ENCODE data around the gene RBMS3.

The RBMS3 gene

DNA sequence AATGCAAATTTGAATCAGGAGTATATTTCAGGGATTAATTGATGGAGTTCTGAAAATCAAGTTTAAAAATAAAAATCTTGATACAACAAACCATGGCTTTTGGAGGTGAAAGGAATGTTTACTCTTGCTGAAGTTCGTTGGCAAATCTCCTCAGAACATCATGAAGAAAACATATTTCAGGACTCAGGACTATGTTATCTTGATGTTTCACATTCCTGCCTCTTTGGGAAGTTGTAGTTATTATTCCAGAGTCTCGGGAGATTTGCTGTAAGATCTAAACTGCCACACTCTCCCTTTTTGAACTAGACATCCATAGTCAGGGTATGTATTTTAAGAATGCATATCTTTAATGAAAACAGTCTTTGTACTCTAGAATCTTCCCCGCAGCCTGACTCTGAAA is 271.2 kb downstream of the RBMS3 start:
- Histone ChIP-seq H3K9ac (ENCODE audit: low read depth, low read length) (no peak overlapping the region), H3K4me3 (ENCODE audit: low read length) (no peak overlapping the region), H3K9me3 (ENCODE audit: insufficient read depth, low read depth, low read length) (no peaks in the 10 kb centered on the region), H3K27ac (ENCODE audit: low read length) (no peak overlapping the region), H3K36me3 (ENCODE audit: insufficient read depth, low read depth, low read length) (no peaks in the 10 kb centered on the region), H3K27me3 (ENCODE audit: insufficient read depth, low read length) (no peaks in the 10 kb centered on the region), H3K4me1 (ENCODE audit: insufficient read depth, low read length) (peaks cover 3% of the 10 kb centered on the region; the same call in 1 of the 2 replicates)

GRCh38 chr3:29554566-29554965 is 273.7 kb downstream of the RBMS3 start:
- H3K36me3 ChIP-seq (ENCODE audit: insufficient read depth, low read depth, low read length): no peaks in the 10 kb centered on the region
- H3K4me3 ChIP-seq (ENCODE audit: low read length): no peak overlapping the region
- peaks cover 8% of the 10 kb centered on the region for H3K4me1 ChIP-seq (ENCODE audit: insufficient read depth, low read length)

DNA sequence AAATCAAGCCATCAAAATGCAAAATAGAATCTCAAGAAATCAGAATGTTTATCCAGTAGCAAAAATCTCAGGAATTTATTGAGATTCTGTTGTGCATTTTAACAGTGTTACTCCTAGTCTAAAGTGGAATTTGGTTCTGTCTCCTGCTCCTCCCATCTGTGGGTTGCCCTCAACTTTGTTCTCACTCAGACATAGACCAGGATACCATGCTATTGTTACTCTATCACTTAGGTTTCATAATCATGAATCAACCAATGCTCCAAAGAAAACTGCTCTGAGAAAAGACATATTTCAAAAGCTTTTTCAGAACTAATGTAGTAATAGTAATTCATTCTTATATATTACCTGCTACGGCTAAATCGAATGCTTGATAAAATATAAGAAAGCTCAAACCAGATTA is 274.7 kb downstream of the RBMS3 start:
- Histone ChIP-seq H3K27ac (ENCODE audit: low read length) (no peak overlapping the region), H3K4me1 (ENCODE audit: insufficient read depth, low read length) (peaks cover 8% of the 10 kb centered on the region)

More at GRCh38 chr3:29554566-29554965, 273.7 kb downstream of the RBMS3 start:
- Histone ChIP-seq H3K9ac (ENCODE audit: low read depth, low read length) (no peak overlapping the region), H3K27me3 (ENCODE audit: insufficient read depth, low read length) (no peaks in the 10 kb centered on the region), H3K9me3 (ENCODE audit: insufficient read depth, low read depth, low read length) (no peaks in the 10 kb centered on the region), H3K27ac (ENCODE audit: low read length) (no peak overlapping the region)

DNA sequence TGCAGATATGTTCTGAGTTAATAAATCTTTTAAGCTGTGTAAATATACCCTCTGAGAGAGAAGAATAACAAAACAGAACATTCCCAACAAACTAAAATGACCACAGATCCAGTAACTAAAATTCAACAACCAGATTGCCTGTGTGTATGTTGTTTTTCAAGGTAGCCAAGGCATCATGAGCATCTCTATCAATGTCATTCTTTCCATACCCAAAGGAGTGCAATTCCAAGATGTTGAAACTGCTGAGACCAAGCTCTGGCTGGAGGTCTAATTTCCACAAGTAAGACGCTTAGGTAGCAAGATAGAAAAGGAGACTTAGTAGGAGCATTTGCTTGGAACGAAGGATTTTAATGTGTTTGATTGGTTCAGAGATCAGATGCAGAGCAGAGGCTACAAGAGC is 276.3 kb downstream of the RBMS3 start:
- Histone ChIP-seq H3K9me3 (ENCODE audit: insufficient read depth, low read depth, low read length) (no peaks in the 10 kb centered on the region), H3K27me3 (ENCODE audit: insufficient read depth, low read length) (no peaks in the 10 kb centered on the region), H3K36me3 (ENCODE audit: insufficient read depth, low read depth, low read length) (no peaks in the 10 kb centered on the region), H3K4me1 (ENCODE audit: insufficient read depth, low read length) (peaks cover 8% of the 10 kb centered on the region), H3K27ac (ENCODE audit: low read length) (no peak overlapping the region), H3K4me3 (ENCODE audit: low read length) (no peak overlapping the region), H3K9ac (ENCODE audit: low read depth, low read length) (no peak overlapping the region; the same call in 1 of the 2 replicates)

More for the DNA sequence above, 274.7 kb downstream of the RBMS3 start:
- Histone ChIP-seq H3K4me3 (ENCODE audit: low read length) (no peak overlapping the region), H3K27me3 (ENCODE audit: insufficient read depth, low read length) (no peaks in the 10 kb centered on the region), H3K9ac (ENCODE audit: low read depth, low read length) (no peak overlapping the region), H3K9me3 (ENCODE audit: insufficient read depth, low read depth, low read length) (no peaks in the 10 kb centered on the region), H3K36me3 (ENCODE audit: insufficient read depth, low read depth, low read length) (no peaks in the 10 kb centered on the region)

DNA sequence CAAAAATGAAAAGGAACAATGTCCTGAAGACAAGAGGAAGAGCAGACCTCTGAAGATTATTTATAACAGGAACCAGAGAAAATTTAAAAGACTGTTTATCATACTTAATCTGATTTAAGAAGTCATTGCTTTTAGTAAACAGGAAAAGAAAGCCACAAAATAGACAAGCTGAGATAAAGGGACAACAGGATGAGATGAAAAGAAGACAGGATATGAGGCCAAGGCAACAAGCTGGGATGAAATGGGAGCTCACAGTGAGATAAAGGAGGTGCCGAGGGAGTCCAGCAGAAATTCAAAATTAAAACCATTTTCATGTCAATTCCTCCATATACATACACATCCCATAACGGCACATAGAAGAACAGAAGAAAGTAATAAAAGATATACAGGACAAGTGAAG is 277.0 kb downstream of the RBMS3 start:
- no peak overlapping the region; the same call in 1 of the 2 replicates for H3K9ac ChIP-seq (ENCODE audit: low read depth, low read length)
- H3K4me3 ChIP-seq (ENCODE audit: low read length): no peak overlapping the region
- no peaks in the 10 kb centered on the region for H3K36me3 ChIP-seq (ENCODE audit: insufficient read depth, low read depth, low read length)
- H3K27ac ChIP-seq (ENCODE audit: low read length): no peak overlapping the region
- H3K9me3 ChIP-seq (ENCODE audit: insufficient read depth, low read depth, low read length): no peaks in the 10 kb centered on the region
- H3K4me1 ChIP-seq (ENCODE audit: insufficient read depth, low read length): peaks cover 8% of the 10 kb centered on the region
- no peaks in the 10 kb centered on the region for H3K27me3 ChIP-seq (ENCODE audit: insufficient read depth, low read length)

- Histone ChIP-seq H3K36me3 (ENCODE audit: insufficient read depth, low read depth, low read length) (no peaks in the 10 kb centered on the region), H3K9ac (ENCODE audit: low read depth, low read length) (no peak overlapping the region), H3K27me3 (ENCODE audit: insufficient read depth, low read length) (no peaks in the 10 kb centered on the region), H3K27ac (ENCODE audit: low read length) (no peak overlapping the region), H3K4me1 (ENCODE audit: insufficient read depth, low read length) (peaks cover 8% of the 10 kb centered on the region), H3K4me3 (ENCODE audit: low read length) (no peak overlapping the region), H3K9me3 (ENCODE audit: insufficient read depth, low read depth, low read length) (no peaks in the 10 kb centered on the region)
Observed at GRCh38 chr3:29559741-29560465, 279.0 kb downstream of the RBMS3 start.

DNA sequence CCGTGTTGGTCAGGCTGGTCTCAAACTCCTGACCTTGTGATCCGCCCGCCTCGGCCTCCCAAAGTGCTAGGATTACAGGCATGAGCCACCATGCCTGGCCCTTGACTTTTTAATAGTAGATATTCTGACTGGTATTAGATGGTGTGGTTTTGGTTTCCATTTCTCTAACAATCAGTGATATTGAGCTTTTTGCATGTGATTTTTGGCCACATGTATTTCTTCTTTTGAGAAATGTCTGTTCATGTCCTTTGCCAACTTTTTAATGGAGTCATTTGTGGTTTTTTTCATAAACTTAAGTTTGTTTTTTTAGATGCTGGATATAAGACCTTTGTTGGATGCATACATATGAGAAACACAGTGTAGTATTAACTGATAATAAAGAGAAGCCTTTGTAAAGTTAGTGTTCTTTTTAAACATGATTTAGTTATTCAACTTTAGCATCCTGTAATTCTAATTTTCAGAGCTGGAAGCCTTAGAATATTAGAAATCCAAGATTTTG is 280.8 kb downstream of the RBMS3 start:
- no peaks in the 10 kb centered on the region for H3K27me3 ChIP-seq (ENCODE audit: insufficient read depth, low read length)
- H3K4me3 ChIP-seq (ENCODE audit: low read length): no peak overlapping the region
- H3K27ac ChIP-seq (ENCODE audit: low read length): no peak overlapping the region
- H3K9me3 ChIP-seq (ENCODE audit: insufficient read depth, low read depth, low read length): no peaks in the 10 kb centered on the region
- H3K9ac ChIP-seq (ENCODE audit: low read depth, low read length): no peak overlapping the region
- no peaks in the 10 kb centered on the region for H3K36me3 ChIP-seq (ENCODE audit: insufficient read depth, low read depth, low read length)
- H3K4me1 ChIP-seq (ENCODE audit: insufficient read depth, low read length): peaks cover 9% of the 10 kb centered on the region

- Histone ChIP-seq H3K4me3 (ENCODE audit: low read length) (no peak overlapping the region), H3K9me3 (ENCODE audit: insufficient read depth, low read depth, low read length) (no peaks in the 10 kb centered on the region), H3K27ac (ENCODE audit: low read length) (no peak overlapping the region), H3K4me1 (ENCODE audit: insufficient read depth, low read length) (0 out of 2 replicates have a peak, but pooled peaks cover 3% of the 10 kb centered on the region), H3K9ac (ENCODE audit: low read depth, low read length) (no peak overlapping the region), H3K27me3 (ENCODE audit: insufficient read depth, low read length) (no peaks in the 10 kb centered on the region), H3K36me3 (ENCODE audit: insufficient read depth, low read depth, low read length) (no peaks in the 10 kb centered on the region)
Observed at GRCh38 chr3:29565236-29565635, 284.4 kb downstream of the RBMS3 start.

GRCh38 chr3:29567501-29567900 is 286.6 kb downstream of the RBMS3 start:
- Histone ChIP-seq H3K4me1 (ENCODE audit: insufficient read depth, low read length) (0 out of 2 replicates have a peak, but pooled peaks cover 3% of the 10 kb centered on the region), H3K4me3 (ENCODE audit: low read length) (no peak overlapping the region), H3K9me3 (ENCODE audit: insufficient read depth, low read depth, low read length) (peaks cover 4% of the 10 kb centered on the region; the same call in 1 of the 2 replicates), H3K36me3 (ENCODE audit: insufficient read depth, low read depth, low read length) (no peaks in the 10 kb centered on the region), H3K27ac (ENCODE audit: low read length) (no peak overlapping the region), H3K27me3 (ENCODE audit: insufficient read depth, low read length) (no peaks in the 10 kb centered on the region), H3K9ac (ENCODE audit: low read depth, low read length) (no peak overlapping the region)

DNA sequence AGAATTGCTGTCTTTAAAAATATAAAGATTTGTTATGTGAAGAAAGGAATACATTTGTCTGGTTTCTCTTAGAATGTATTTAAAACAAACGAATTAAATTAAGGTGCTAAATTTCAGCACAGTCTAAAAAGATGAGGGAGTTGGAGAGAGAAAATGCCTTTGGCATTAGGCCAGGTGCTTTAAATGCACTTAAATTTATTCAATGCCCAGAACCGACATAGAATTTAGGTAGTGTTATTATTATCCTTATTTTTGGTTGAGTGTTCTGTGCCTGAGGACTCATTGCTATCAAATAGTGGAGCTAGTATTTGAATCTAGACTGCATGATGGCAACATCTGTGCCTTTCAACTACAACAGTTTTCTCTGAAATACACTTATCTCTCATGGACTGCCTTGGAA is 287.5 kb downstream of the RBMS3 start:
- peaks cover 4% of the 10 kb centered on the region; the same call in 1 of the 2 replicates for H3K9me3 ChIP-seq (ENCODE audit: insufficient read depth, low read depth, low read length)
- H3K4me3 ChIP-seq (ENCODE audit: low read length): no peak overlapping the region
- H3K27ac ChIP-seq (ENCODE audit: low read length): no peak overlapping the region
- 0 out of 2 replicates have a peak, but pooled peaks cover 3% of the 10 kb centered on the region for H3K4me1 ChIP-seq (ENCODE audit: insufficient read depth, low read length)
- no peaks in the 10 kb centered on the region for H3K36me3 ChIP-seq (ENCODE audit: insufficient read depth, low read depth, low read length)
- no peaks in the 10 kb centered on the region for H3K27me3 ChIP-seq (ENCODE audit: insufficient read depth, low read length)
- H3K9ac ChIP-seq (ENCODE audit: low read depth, low read length): no peak overlapping the region

- Histone ChIP-seq H3K9me3 (ENCODE audit: insufficient read depth, low read depth, low read length) (peaks cover 4% of the 10 kb centered on the region; the same call in 1 of the 2 replicates), H3K4me3 (ENCODE audit: low read length) (no peak overlapping the region), H3K27me3 (ENCODE audit: insufficient read depth, low read length) (no peaks in the 10 kb centered on the region)
Observed at GRCh38 chr3:29576181-29576580, 295.3 kb downstream of the RBMS3 start.

DNA sequence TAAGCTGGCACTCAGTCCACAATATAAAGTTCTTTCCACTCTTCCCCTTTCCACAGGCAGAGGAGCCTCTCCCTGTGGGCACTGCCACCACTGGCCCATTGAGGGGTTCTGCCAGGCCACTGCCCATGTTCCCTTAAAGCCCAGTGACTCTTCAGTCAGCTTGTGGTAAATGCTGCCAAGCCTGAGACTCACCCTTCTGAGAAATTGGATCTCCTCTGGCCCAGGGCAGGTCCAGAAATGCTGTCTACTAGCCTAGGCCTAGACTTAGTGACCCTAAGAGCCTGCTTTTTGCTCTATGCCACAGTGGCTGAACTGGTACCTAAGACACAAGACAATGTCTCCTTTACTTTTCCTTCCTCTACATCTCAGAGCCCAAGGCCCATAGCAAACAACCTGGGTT is 295.8 kb downstream of the RBMS3 start:
- Histone ChIP-seq H3K27me3 (ENCODE audit: insufficient read depth, low read length) (no peaks in the 10 kb centered on the region), H3K4me3 (ENCODE audit: low read length) (no peak overlapping the region), H3K27ac (ENCODE audit: low read length) (no peak overlapping the region), H3K9ac (ENCODE audit: low read depth, low read length) (no peak overlapping the region), H3K9me3 (ENCODE audit: insufficient read depth, low read depth, low read length) (no peaks in the 10 kb centered on the region), H3K36me3 (ENCODE audit: insufficient read depth, low read depth, low read length) (no peaks in the 10 kb centered on the region), H3K4me1 (ENCODE audit: insufficient read depth, low read length) (no peaks in the 10 kb centered on the region)

More at GRCh38 chr3:29576181-29576580, 295.3 kb downstream of the RBMS3 start:
- H3K36me3 ChIP-seq (ENCODE audit: insufficient read depth, low read depth, low read length): no peaks in the 10 kb centered on the region
- no peak overlapping the region for H3K9ac ChIP-seq (ENCODE audit: low read depth, low read length)
- no peak overlapping the region for H3K27ac ChIP-seq (ENCODE audit: low read length)
- no peaks in the 10 kb centered on the region for H3K4me1 ChIP-seq (ENCODE audit: insufficient read depth, low read length)

Data from iPS-20b (cell line).